HuH-7.5 (cell line): ENCODE measurements around the gene CCNH.

Source experiments
- DNase-seq: peaks from one replicate; pipeline ENCODE4 v3.0.0; 2011; ENCODE audit warnings: low spot score

The CCNH gene

GRCh38 chr5:87403409-87403808 is 9.3 kb downstream of the CCNH start:
- no peak for DNase-seq

GRCh38 chr5:87401626-87402025 is 11.1 kb downstream of the CCNH start:
- DNase-seq = no peak

GRCh38 chr5:87400305-87400899 is 12.3 kb downstream of the CCNH start:
- no peak for DNase-seq

- no peak for DNase-seq
Measured at GRCh38 chr5:87399720-87400119, 13.0 kb downstream of the CCNH start.

- no peak for DNase-seq
Measured at GRCh38 chr5:87398981-87399614, 13.6 kb downstream of the CCNH start.

GRCh38 chr5:87394411-87395165 is 18.1 kb downstream of the CCNH start:
- no peak for DNase-seq

DNA sequence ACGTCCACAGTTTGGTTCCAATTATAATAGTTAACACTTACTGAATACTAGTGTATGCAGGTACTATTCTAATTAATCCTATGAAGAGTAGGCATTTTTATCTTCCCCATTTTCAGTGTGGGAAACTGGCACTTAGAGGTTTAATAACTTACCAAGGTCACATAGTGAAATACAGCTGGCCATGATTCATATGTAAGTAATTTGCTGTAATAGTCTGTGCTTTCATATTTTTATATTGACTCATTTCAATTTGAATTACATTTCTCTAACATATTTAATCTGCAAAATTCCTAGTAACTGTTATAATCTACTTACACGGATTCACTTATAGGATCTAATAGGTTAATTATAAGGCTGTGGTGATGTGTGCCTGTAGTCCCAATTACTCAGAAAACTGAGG is 19.4 kb downstream of the CCNH start:
- DNase-seq = no peak

GRCh38 chr5:87392801-87393200 is 19.9 kb downstream of the CCNH start:
- DNase-seq = no peak

DNA sequence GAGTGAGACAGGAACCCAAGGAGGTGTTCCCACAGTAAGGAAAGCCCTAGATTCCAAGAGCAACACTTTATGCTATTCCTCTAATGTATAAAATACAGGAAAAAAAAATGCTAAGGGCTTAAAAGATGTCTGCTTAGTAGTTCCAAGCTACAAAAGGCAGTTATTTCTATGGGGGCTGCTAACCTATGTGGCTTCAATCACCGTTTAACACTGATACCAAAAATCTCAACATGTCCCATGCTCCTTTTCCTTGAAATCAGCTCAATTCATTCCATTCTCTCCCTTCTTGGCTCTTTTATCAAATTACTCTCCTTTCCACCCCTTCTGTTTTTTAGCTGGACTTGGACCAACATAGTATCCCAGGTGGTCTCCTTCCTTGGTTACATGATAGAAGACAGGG is 20.6 kb downstream of the CCNH start:
- no peak for DNase-seq

DNA sequence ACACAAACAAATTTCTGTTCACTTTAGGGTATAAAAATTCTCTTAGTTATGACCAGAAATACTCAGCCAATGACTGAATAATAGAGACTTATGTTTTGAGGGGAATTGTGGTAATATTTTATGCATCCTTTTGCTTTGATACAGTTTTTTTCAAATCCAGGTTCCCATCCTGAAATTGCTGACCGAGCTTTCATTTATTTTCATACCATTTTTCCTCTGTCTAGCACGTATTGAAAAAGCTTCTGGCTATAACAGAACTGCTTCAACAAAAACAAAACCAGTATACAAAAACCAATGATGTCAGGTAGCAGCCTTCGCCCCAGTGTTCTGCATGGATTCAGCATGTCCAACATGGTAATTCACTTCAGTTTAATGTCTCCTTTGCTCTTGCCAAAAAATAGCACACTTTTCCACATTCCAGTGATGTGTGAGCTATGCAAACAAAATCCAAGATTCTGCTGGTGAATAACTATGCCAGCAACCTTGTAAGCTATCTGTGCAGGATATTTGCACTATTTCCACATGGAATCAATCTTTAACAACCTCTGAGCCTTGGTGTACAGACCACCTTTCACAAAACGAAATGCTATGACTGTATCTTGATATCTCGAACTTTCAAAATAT is 22.0 kb downstream of the CCNH start:
- no peak for DNase-seq

- DNase-seq = no peak
Measured at GRCh38 chr5:87390075-87390474, 22.7 kb downstream of the CCNH start.

DNA sequence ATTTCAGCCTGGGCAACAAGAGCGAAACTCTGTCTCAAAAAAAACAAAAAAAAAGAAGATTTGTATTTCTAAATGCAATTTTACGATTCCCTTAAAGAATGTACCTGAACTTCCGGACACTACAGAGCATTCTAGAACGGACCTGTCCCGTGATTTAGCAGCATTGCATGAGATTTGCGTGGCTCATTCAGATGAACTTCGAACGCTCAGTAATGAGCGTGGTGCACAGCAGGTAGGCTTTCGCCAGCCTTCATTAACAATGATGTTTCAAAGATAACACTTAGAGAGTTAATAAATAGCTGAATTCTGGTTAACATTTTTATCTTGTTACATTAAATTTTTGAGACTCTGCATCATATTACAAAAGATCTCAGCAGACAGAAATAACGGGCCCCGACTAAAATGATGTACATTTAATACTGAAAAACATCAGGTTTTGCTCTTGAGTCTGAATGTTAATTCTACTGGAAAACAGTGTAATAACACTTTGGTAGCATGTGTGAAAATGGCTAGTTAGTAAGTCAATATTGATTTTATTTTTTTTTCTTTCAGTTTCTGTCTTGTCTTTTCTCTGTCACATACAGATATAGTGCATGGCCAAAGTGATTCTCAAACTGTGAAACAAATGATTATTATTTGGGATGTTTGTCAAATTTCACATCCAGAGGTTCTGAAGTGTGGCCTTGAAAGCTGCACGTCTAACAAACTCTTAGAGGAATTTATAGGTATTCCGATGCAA is 23.3 kb downstream of the CCNH start:
- DNase-seq = no peak

- no peak for DNase-seq
Measured at GRCh38 chr5:87388129-87388528, 24.6 kb downstream of the CCNH start.

GRCh38 chr5:87385802-87386201 is 26.9 kb downstream of the CCNH start:
- no peak for DNase-seq

DNA sequence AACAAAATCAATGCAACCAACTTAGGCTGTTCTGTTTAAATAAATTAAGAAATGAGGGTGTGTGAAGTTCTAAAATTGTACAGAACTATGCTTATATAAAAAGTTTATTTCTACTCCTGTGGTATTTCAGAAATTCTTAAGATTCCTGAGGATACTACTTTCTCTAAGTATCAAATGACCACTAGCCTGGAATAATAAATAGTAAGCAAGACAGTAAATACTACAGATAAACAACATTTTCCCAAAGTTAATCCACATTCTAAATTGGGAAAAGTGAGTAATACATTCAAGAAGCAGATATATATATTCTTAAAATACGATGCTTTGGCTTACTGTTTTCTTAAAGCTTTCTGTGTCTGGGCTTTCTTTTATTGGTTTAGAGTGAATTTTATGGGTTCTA is 29.5 kb downstream of the CCNH start:
- no peak for DNase-seq

DNA sequence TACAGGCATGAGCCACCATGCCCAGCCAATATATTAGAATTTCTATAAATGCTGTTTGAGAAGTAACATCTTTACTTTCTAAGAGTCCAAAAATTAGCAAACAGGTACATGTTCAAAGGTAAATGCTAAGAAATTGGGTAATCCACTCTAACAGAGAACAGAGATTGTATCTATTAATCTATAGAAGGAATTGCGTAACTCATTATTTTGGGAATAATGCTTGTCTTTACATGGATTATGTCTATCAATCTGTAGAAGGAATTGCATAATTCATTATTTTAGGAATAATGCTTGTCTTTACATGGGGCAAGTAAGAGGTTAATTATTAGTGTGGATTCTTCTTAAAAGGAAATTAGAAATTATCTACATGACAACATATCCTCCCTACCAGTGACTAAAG is 30.5 kb downstream of the CCNH start:
- no peak for DNase-seq

- DNase-seq = no peak
Measured at GRCh38 chr5:87372705-87373104, 40.0 kb downstream of the CCNH start.

GRCh38 chr5:87369431-87369830 is 43.3 kb downstream of the CCNH start:
- no peak for DNase-seq

- no peak for DNase-seq
Measured at GRCh38 chr5:87368601-87369000, 44.1 kb downstream of the CCNH start.

- no peak for DNase-seq
Measured at GRCh38 chr5:87367243-87367642, 45.5 kb downstream of the CCNH start.

DNA sequence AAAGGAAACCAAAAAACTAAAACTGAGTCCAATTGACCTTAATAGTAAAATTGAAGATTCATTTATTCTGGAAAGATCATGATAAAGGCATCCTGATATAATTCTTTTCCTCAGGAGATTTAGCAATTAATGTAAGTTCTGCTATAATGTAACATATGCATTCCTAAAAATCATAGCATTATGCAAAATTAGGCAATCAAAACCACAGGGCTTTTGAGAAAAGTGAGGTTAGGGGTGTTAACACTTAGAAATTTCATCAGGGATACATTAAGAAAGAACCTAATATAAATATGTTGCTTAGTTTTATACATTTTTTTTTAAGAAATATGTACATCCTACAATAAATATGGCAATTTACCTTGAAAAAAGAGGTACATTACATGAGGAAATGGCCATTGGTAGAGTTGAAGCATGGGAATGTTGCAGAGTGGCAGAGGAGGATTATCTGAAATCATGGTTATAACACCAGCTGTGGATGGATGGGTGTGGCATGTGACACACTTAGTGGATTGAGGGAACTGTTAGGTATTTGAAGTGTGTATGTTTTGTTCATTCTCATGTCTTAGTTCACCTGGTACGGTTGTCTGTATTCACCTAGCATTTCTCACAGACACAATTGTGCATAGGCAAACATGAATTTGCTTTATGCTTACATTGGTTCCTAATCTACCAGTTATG is 51.1 kb downstream of the CCNH start:
- no peak for DNase-seq

GRCh38 chr5:87361031-87361445 is 51.7 kb downstream of the CCNH start:
- no peak for DNase-seq
